ENCODE data around the gene CLPX. TPM values are rescaled to one million over a fixed set of nuclear protein-coding genes. Genes with fewer than 3 reads are reported as not detected.

The CLPX gene
- total RNA-seq, 4 donors from 2014 or later: 12.0 to 72.2 (median 57.4) TPM

DNA sequence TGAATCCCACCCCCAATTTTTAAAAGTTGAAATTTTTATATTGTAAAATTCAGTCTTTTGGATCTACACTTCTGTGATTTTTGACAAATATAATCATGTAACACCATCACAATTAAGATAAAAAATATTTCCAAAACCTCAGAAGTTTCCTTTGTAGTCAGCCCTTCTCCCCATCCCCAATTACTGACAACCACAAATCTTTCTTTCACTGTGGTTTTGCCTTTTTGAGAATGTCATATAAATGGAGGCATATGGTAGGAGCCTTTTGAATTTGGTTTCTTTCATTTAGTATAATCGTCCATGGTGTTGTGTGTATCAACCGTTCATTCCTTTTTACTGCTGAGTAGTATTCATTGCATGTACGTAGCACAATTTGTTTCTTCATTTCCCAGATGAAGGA is 34.0 kb upstream of the CLPX start:
- in situ Hi-C loops (cut with MboI; ENCODE audit: low pct_ligation_motif_present in 1 of 4, low pct_unique_long_range_greater_than_20kb in 1 of 4, low sequenced_read_pairs in 3 of 4): no loop called here
- no peaks in the 10 kb centered on the region for H3K36me3 ChIP-seq
- H3K27ac ChIP-seq: no peak overlapping the region
- H3K4me1 ChIP-seq: no peaks in the 10 kb centered on the region
- no peaks in the 10 kb centered on the region for H3K9me3 ChIP-seq
- intact Hi-C loops (cut with DNase I; ENCODE audit: low total_unique reads): no loop called here
- DNase-seq: no peak
- no peak overlapping the region for H3K4me3 ChIP-seq
- 78 to 80% methylated on average over 3 of the region's 3 CpGs for WGBS, 2 donors (ENCODE audit: low coverage in 1 of 2)
- no peak for TF ChIP-seq POLR2A (IDR thresholded peaks at IDR 0.05)
- TF ChIP-seq EP300 (IDR thresholded peaks at IDR 0.05; ENCODE audit: low read depth): no peak
- no peak for TF ChIP-seq CTCF (IDR thresholded peaks at IDR 0.05)
- TF ChIP-seq POLR2AphosphoS5 (IDR thresholded peaks at IDR 0.05): no peak
- no peaks in the 10 kb centered on the region for H3K27me3 ChIP-seq

DNA sequence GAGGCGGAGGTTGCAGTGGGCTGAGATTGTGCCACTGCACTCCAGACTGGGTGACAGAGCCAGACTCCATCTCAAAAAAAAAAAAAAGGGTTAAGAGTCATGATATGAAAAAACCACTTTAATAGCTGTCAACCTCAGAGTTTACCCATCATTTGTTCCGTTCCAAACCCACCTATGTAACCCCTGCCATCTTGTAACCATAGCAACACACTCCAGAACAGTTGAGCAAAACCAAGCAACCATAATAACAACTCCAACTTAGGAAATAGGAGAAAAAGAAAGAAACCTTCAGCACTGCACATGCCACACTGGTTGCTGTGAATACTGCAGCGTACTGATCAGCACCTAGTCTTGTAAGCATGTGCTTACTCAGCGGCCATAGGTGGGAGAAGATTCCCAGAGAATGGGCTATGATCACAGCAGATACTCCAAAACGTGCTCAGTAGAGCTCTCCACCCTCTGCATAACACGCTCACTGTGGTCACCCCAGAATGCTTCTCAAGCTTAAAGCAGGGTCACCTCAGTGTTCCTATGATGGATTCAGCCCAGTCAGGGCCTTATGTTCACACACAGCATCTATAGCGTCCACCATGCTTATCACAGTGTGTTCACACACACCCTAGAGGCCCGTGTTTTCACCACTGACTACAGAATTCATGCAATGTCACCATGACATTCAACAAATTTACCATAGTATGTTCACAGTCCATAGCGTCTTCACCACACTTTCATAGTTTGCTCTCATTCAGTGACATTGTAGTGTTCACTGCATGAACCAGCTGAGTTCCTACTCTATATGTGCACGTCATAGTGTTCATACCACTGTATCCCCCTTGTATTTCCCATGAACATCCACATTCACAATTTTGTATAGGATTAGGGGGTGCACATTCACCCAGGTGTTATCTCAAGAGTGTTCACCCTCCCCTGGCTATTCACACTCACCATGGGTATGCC is 32.7 kb upstream of the CLPX start:
- Histone ChIP-seq H3K36me3 (no peaks in the 10 kb centered on the region), H3K9me3 (no peaks in the 10 kb centered on the region), H3K27me3 (no peaks in the 10 kb centered on the region), H3K4me3 (no peak overlapping the region), H3K4me1 (no peaks in the 10 kb centered on the region), H3K27ac (no peak overlapping the region)
- no peak for TF ChIP-seq CTCF (IDR thresholded peaks at IDR 0.05)
- no peak for TF ChIP-seq POLR2AphosphoS5 (IDR thresholded peaks at IDR 0.05)
- no peak for TF ChIP-seq POLR2A (IDR thresholded peaks at IDR 0.05)
- no peak for TF ChIP-seq EP300 (IDR thresholded peaks at IDR 0.05; ENCODE audit: low read depth)
- no peak for DNase-seq
- 73 to 79% methylated on average over 4 to 10 of the region's 10 CpGs for WGBS, 2 donors (ENCODE audit: low coverage in 1 of 2)
- intact Hi-C loops (cut with DNase I; ENCODE audit: low total_unique reads): no loop called here
- in situ Hi-C loops (cut with MboI; ENCODE audit: low pct_ligation_motif_present in 1 of 4, low pct_unique_long_range_greater_than_20kb in 1 of 4, low sequenced_read_pairs in 3 of 4): no loop called here

- in situ Hi-C loops (cut with MboI; ENCODE audit: low pct_ligation_motif_present in 1 of 4, low pct_unique_long_range_greater_than_20kb in 1 of 4, low sequenced_read_pairs in 3 of 4) (no loop called here), intact Hi-C loops (cut with DNase I; ENCODE audit: low total_unique reads) (no loop called here)
- no peak for DNase-seq
- no peak overlapping the region for H3K27ac ChIP-seq
- H3K4me1 ChIP-seq: peaks cover 0 to 16% (median 8%) of the 10 kb centered on the region in 4 donors
- no peaks in the 10 kb centered on the region for H3K36me3 ChIP-seq
- H3K4me3 ChIP-seq: no peak overlapping the region
- H3K27me3 ChIP-seq: no peaks in the 10 kb centered on the region
- no peaks in the 10 kb centered on the region for H3K9me3 ChIP-seq
- TF ChIP-seq CTCF (IDR thresholded peaks at IDR 0.05) (no peak), POLR2A (IDR thresholded peaks at IDR 0.05) (no peak), EP300 (IDR thresholded peaks at IDR 0.05; ENCODE audit: low read depth) (no peak), POLR2AphosphoS5 (IDR thresholded peaks at IDR 0.05) (no peak)
These were observed 30.4 kb upstream of the CLPX start for GRCh38 chr15:65215496-65215895.

- Histone ChIP-seq H3K4me3 (no peak overlapping the region), H3K27ac (no peak overlapping the region), H3K36me3 (no peaks in the 10 kb centered on the region), H3K4me1 (peaks cover 0 to 16% (median 8%) of the 10 kb centered on the region in 4 donors), H3K27me3 (no peaks in the 10 kb centered on the region), H3K9me3 (no peaks in the 10 kb centered on the region)
- DNase-seq: no peak
- TF ChIP-seq EP300 (IDR thresholded peaks at IDR 0.05; ENCODE audit: low read depth) (no peak), POLR2A (IDR thresholded peaks at IDR 0.05) (no peak), POLR2AphosphoS5 (IDR thresholded peaks at IDR 0.05) (no peak), CTCF (IDR thresholded peaks at IDR 0.05) (no peak)
- intact Hi-C loops (cut with DNase I; ENCODE audit: low total_unique reads) (no loop called here), in situ Hi-C loops (cut with MboI; ENCODE audit: low pct_ligation_motif_present in 1 of 4, low pct_unique_long_range_greater_than_20kb in 1 of 4, low sequenced_read_pairs in 3 of 4) (no loop called here)
- 77 to 80% methylated on average over 1 to 4 of the region's 4 CpGs for WGBS, 2 donors (ENCODE audit: low coverage in 1 of 2)
These were observed 28.9 kb upstream of the CLPX start for GRCh38 chr15:65214010-65214409.

Measured in transverse colon (tissue), 4 donors.